Putamen (tissue), 1 donor: ENCODE results near the gene TBKBP1.
A peak's percentile ranks its signal among the peaks of the same experiment; 100 is the strongest.

ENCODE experiments used
- DNase-seq: peaks from one replicate; pipeline ENCODE4 v3.0.0-alpha.2; 2016; ENCODE audit warnings: low spot score

Gene TBKBP1

GRCh38 chr17:47713980-47714700 lies 20.2 kb downstream of the TBKBP1 start:
- no peak for DNase-seq

GRCh38 chr17:47714773-47715396 lies 20.9 kb downstream of the TBKBP1 start:
- DNase-seq = no peak

GRCh38 chr17:47715669-47716325 lies 21.8 kb downstream of the TBKBP1 start:
- DNase-seq = no peak

- DNase-seq = no peak
These were observed 22.4 kb downstream of the TBKBP1 start for GRCh38 chr17:47716375-47716774.

GRCh38 chr17:47717261-47717697 lies 23.3 kb downstream of the TBKBP1 start:
- no peak for DNase-seq

GRCh38 chr17:47717979-47718621 lies 24.1 kb downstream of the TBKBP1 start:
- no peak for DNase-seq

GRCh38 chr17:47718634-47719405 lies 24.9 kb downstream of the TBKBP1 start:
- no peak for DNase-seq

GRCh38 chr17:47719411-47720152 lies 25.6 kb downstream of the TBKBP1 start:
- DNase-seq = no peak

GRCh38 chr17:47720196-47720595 lies 26.2 kb downstream of the TBKBP1 start:
- no peak for DNase-seq

GRCh38 chr17:47720754-47721533 lies 27.0 kb downstream of the TBKBP1 start:
- DNase-seq = no peak

GRCh38 chr17:47721725-47722124 lies 27.8 kb downstream of the TBKBP1 start:
- no peak for DNase-seq

- peak; percentile 29 for DNase-seq
These were observed 30.7 kb downstream of the TBKBP1 start for GRCh38 chr17:47724705-47725104.

- no peak for DNase-seq
These were observed 31.6 kb downstream of the TBKBP1 start for GRCh38 chr17:47725446-47726111.

GRCh38 chr17:47726796-47727703 lies 33.1 kb downstream of the TBKBP1 start:
- no peak for DNase-seq

GRCh38 chr17:47727704-47728036 lies 33.7 kb downstream of the TBKBP1 start:
- no peak for DNase-seq

GRCh38 chr17:47728214-47728877 lies 34.4 kb downstream of the TBKBP1 start:
- DNase-seq = no peak

GRCh38 chr17:47729476-47729875 lies 35.5 kb downstream of the TBKBP1 start:
- DNase-seq = no peak

- no peak for DNase-seq
These were observed 36.7 kb downstream of the TBKBP1 start for GRCh38 chr17:47730681-47731080.
